HepG2 (cell line): ENCODE results near the gene ZNF428. TPM values are rescaled to one million over a fixed set of nuclear protein-coding genes. Genes with fewer than 3 reads are reported as not detected.

ENCODE experiments used
- AGO1 ChIP-seq: fragments of 200-400 bp; formaldehyde crosslinking; IDR thresholded peaks from 2 replicates; pipeline ENCODE4 v1.6.1; 2017; ENCODE audit warnings: mild to moderate bottlenecking, low read depth, low read length, moderate library complexity; ENCODE audit not compliant: poor library complexity, severe bottlenecking
- CC2D1A ChIP-seq: sonication (generic); formaldehyde crosslinking; IDR thresholded peaks from 2 replicates; pipeline ENCODE4 v1.8.1; 2023; ENCODE audit warnings: mild to moderate bottlenecking, missing genetic modification reagents
- CENPT ChIP-seq: sonication (generic); formaldehyde crosslinking; IDR thresholded peaks from 2 replicates; pipeline ENCODE4 v1.8.0; 2022; ENCODE audit warnings: low read depth, mild to moderate bottlenecking, moderate library complexity, missing genetic modification reagents
- CHCHD3 ChIP-seq: sonication (generic); formaldehyde crosslinking; IDR thresholded peaks from 2 replicates; pipeline ENCODE4 v1.8.0; 2022; ENCODE audit warnings: mild to moderate bottlenecking, missing genetic modification reagents, moderate library complexity
- HNRNPUL1 ChIP-seq: fragments of 200-400 bp; formaldehyde crosslinking; IDR thresholded peaks from 2 replicates; pipeline ENCODE4 v1.6.1; 2017; ENCODE audit warnings: low read depth, mild to moderate bottlenecking, low read length, moderate library complexity
- MNT ChIP-seq: fragments of 450-650 bp; IDR thresholded peaks from 2 replicates; pipeline ENCODE4 v1.6.1; 2016
- NFATC3 ChIP-seq: sonication (generic); formaldehyde crosslinking; IDR thresholded peaks from 2 replicates; pipeline ENCODE4 v1.5.1; 2020; ENCODE audit warnings: mild to moderate bottlenecking, missing genetic modification reagents
- PCBP1 ChIP-seq: fragments of 200-400 bp; formaldehyde crosslinking; IDR thresholded peaks from 2 replicates; pipeline ENCODE4 v1.6.1; 2017; ENCODE audit warnings: mild to moderate bottlenecking, low read depth, low read length, borderline replicate concordance
- UBTF ChIP-seq: sonication (generic); formaldehyde crosslinking; IDR thresholded peaks from 2 replicates; pipeline ENCODE4 v1.4.0; 2020; ENCODE audit warnings: mild to moderate bottlenecking, missing genetic modification reagents
- ZNF318 ChIP-seq: sonication (generic); formaldehyde crosslinking; IDR thresholded peaks from 2 replicates; pipeline ENCODE4 v1.4.0; 2020; ENCODE audit warnings: mild to moderate bottlenecking, missing genetic modification reagents
- ZNF431 ChIP-seq: sonication (generic); formaldehyde crosslinking; IDR thresholded peaks from 2 replicates; pipeline ENCODE4 v1.9.0; 2022; ENCODE audit warnings: missing genetic modification reagents, low read depth, mild to moderate bottlenecking, borderline replicate concordance
- ZNF562 ChIP-seq: sonication (generic); formaldehyde crosslinking; IDR thresholded peaks from 2 replicates; pipeline ENCODE4 v1.8.0; 2022; ENCODE audit warnings: missing genetic modification reagents, borderline replicate concordance
- ZNF709 ChIP-seq: sonication (generic); formaldehyde crosslinking; IDR thresholded peaks from 2 replicates; pipeline ENCODE4 v1.5.0; 2020; ENCODE audit warnings: mild to moderate bottlenecking, missing genetic modification reagents
- ZNF737 ChIP-seq: sonication (generic); formaldehyde crosslinking; IDR thresholded peaks from 2 replicates; pipeline ENCODE4 v1.5.0; 2020; ENCODE audit warnings: missing genetic modification reagents, mild to moderate bottlenecking, borderline replicate concordance
- ZNF773 ChIP-seq: sonication (generic); formaldehyde crosslinking; IDR thresholded peaks from 2 replicates; pipeline ENCODE4 v1.4.0; 2020; ENCODE audit warnings: missing genetic modification reagents, borderline replicate concordance
- polyA plus RNA-seq, 8 experiments: library from polyadenylated mRNA; depleted of rRNA in 3 of 8; stranded (reverse) in 7 of 8; unstranded in 1 of 8; fragments of >200 nt; fragmentation: Illumina TruSeq in 4 of 8; extraction: Trizol in 4 of 8; gene quantifications; 2 replicates each; pipeline versions ENCODE4 v1.2.1 to v1.2.3, GENCODE V29; 2011 to 2016; ENCODE audit warnings: low read depth in 4 of 8, missing spikeins in 1 of 8, mixed read lengths in 1 of 8; ENCODE audit not compliant: insufficient read depth in 1 of 8
- total RNA-seq, 5 experiments: library from RNA; depleted of rRNA; stranded (reverse); fragments of >200 nt; fragmentation: Illumina TruSeq; extraction: Trizol; gene quantifications; 2 replicates each; pipeline ENCODE4 v1.2.3, GENCODE V29; 2016; ENCODE audit warnings: low read depth in 1 of 5

ZNF428 gene
- total and polyA plus RNA-seq, 2 of the 13 experiments (the other 11 are each of a cell fraction or from before 2014, with no cell fraction given), result 10.4 to 26.9 TPM

DNA sequence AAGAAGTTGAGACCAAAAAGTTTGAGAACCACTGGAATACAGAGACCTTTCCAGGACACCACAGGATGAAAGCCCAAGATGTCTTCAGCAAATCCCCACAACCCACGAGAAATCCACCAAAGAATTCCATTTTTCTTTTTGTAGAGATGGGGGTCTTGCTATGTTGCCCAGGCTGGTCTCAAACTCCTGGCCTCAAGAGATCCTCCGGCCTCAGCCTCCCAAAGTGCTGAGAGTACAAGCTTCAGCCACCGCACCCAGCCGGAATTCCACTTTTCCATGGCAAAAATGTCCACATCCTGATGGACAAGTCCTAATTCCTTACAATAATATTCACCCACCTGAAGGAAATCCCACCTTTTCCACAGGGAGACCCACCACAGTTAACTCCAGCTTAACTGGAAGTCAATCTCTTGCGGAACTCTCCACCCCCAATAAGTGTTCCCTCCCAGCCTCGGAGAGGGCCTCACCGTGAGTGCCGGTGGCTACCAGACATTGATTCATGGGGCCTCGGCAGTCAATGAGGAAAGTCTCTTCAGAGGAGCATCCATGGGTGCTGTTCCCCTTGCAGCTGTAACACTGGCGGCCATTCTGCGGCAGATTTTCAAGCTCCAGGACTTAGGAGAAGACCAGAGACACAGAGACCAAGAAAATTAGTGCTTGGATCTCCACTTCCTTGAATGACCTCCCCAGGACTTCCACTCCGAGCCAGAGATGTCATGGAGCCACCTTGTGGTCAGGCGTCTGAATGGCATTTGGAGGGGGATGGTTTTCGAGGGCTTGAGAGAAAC lies 32.5 kb upstream of the ZNF428 start (continued):
- TF ChIP-seq ZNF562 (CRISPR knock-in tag) (no peak), CENPT (CRISPR knock-in tag) (no peak), CHCHD3 (CRISPR knock-in tag) (no peak), UBTF (CRISPR knock-in tag) (no peak), CC2D1A (CRISPR knock-in tag) (no peak), ZNF318 (CRISPR knock-in tag) (no peak), ZNF773 (CRISPR knock-in tag) (no peak), ZNF737 (no peak), ZNF709 (CRISPR knock-in tag) (no peak), HNRNPUL1 (no peak), PCBP1 (no peak), AGO1 (no peak), ZNF431 (CRISPR knock-in tag) (no peak), MNT (no peak), NFATC3 (CRISPR knock-in tag) (no peak)
